ENCODE measurements around the gene NBEA.

NBEA gene

GRCh38 chr13:35165205-35165604 is 223.1 kb downstream of the NBEA start:
- no peak overlapping the region for H3K4me3 ChIP-seq (ENCODE audit: low read depth, low read length)
- no peak for TF ChIP-seq CTCF (IDR thresholded peaks at IDR 0.05; ENCODE audit: low read depth, low read length, missing control alignments)
- DNase-seq (ENCODE audit: low read depth), result no peak
- in situ Hi-C loops (cut with HindIII; ENCODE audit: low sequenced_read_pairs), result no loop called here

- H3K4me3 ChIP-seq (ENCODE audit: low read depth, low read length), result no peak overlapping the region
- in situ Hi-C loops (cut with HindIII; ENCODE audit: low sequenced_read_pairs), result no loop called here
- no peak for DNase-seq (ENCODE audit: low read depth)
- no peak for TF ChIP-seq CTCF (IDR thresholded peaks at IDR 0.05; ENCODE audit: low read depth, low read length, missing control alignments)
Observed at GRCh38 chr13:35179494-35179893, 237.4 kb downstream of the NBEA start.

GRCh38 chr13:35179920-35180663 is 238.0 kb downstream of the NBEA start:
- no peak for TF ChIP-seq CTCF (IDR thresholded peaks at IDR 0.05; ENCODE audit: low read depth, low read length, missing control alignments)
- in situ Hi-C loops (cut with HindIII; ENCODE audit: low sequenced_read_pairs), result no loop called here
- no peak for DNase-seq (ENCODE audit: low read depth)
- no peak overlapping the region for H3K4me3 ChIP-seq (ENCODE audit: low read depth, low read length)

GRCh38 chr13:35190241-35190640 is 248.2 kb downstream of the NBEA start:
- in situ Hi-C loops (cut with HindIII; ENCODE audit: low sequenced_read_pairs), result no loop called here
- no peak for DNase-seq (ENCODE audit: low read depth)
- no peak for TF ChIP-seq CTCF (IDR thresholded peaks at IDR 0.05; ENCODE audit: low read depth, low read length, missing control alignments)
- H3K4me3 ChIP-seq (ENCODE audit: low read depth, low read length), result no peak overlapping the region

- in situ Hi-C loops (cut with HindIII; ENCODE audit: low sequenced_read_pairs), result no loop called here
- no peak overlapping the region for H3K4me3 ChIP-seq (ENCODE audit: low read depth, low read length)
- no peak for TF ChIP-seq CTCF (IDR thresholded peaks at IDR 0.05; ENCODE audit: low read depth, low read length, missing control alignments)
- no peak for DNase-seq (ENCODE audit: low read depth)
Observed at GRCh38 chr13:35191883-35192282, 249.8 kb downstream of the NBEA start.

- H3K4me3 ChIP-seq (ENCODE audit: low read depth, low read length), result no peak overlapping the region
- in situ Hi-C loops (cut with HindIII; ENCODE audit: low sequenced_read_pairs), result no loop called here
- no peak for TF ChIP-seq CTCF (IDR thresholded peaks at IDR 0.05; ENCODE audit: low read depth, low read length, missing control alignments)
- DNase-seq (ENCODE audit: low read depth), result no peak
Observed at GRCh38 chr13:35198613-35199200, 256.6 kb downstream of the NBEA start.
